Measurements from ENCODE around the gene FAM25G. TPM values are rescaled to one million over a fixed set of nuclear protein-coding genes. Genes with fewer than 3 reads are reported as not detected.

The FAM25G gene
- total and polyA plus RNA-seq, 2 of the 8 experiments (the other 6 are each of a cell fraction or from before 2014, with no cell fraction given): not detected

GRCh38 chr10:47457528-47457820, 34.0 kb downstream of the FAM25G start:
- WGBS, 2 experiments (ENCODE audit: extremely low coverage in 1 of 2, insufficient coverage in 1 of 2, insufficient read length in 1 of 2, insufficient replicate concordance in 2 of 2, low coverage in 1 of 2, low lambda C conversion rate in 2 of 2, missing lambda C conversion rate in 1 of 2): 88% methylated on average over 1 of the region's 1 CpG; no CpG with 5 or more reads in 1 of the 2 experiments
- H3K4me3 ChIP-seq (ENCODE audit: extremely low read depth in 1 of 4, insufficient read depth in 2 of 4, low read depth in 3 of 4, low read length in 4 of 4): no peak overlapping the region
- H2BK15ac ChIP-seq (ENCODE audit: low read length): no peak overlapping the region
- POLR2A ChIA-PET (ENCODE audit: partially characterized antibody): no interaction called here
- no peak overlapping the region for H3K4me2 ChIP-seq (ENCODE audit: insufficient read depth in 1 of 2, low read depth in 2 of 2, low read length in 2 of 2)
- peaks cover 0 to 3% (median under 1%) of the 10 kb centered on the region in 4 experiments; a peak in 3 of 7 replicates for H3K4me1 ChIP-seq (replicated peaks in 1 of 4; ENCODE audit: control insufficient read depth in 3 of 4, insufficient read depth in 4 of 4, low read length in 3 of 4)
- H3K9ac ChIP-seq (replicated peaks in 1 of 4; ENCODE audit: extremely low read depth in 1 of 4, low read depth in 3 of 4, low read length in 3 of 4): no peak overlapping the region
- no peak for DNase-seq (ENCODE audit: low read depth in 1 of 2, low spot score in 2 of 2)
- H3K9me3 ChIP-seq (ENCODE audit: insufficient read depth in 2 of 2, low read depth in 1 of 2, low read length in 1 of 2): no peaks in the 10 kb centered on the region
- no peak overlapping the region for H3K56ac ChIP-seq (replicated peaks; ENCODE audit: insufficient read length, low read depth, low read length)
- H2BK120ac ChIP-seq (replicated peaks; ENCODE audit: low read depth, low read length): no peak overlapping the region
- H2BK12ac ChIP-seq (ENCODE audit: low read depth, low read length): no peak overlapping the region
- peak overlapping the region; percentile 25; the same call in 1 of the 2 replicates for H4K8ac ChIP-seq (ENCODE audit: extremely low read depth, insufficient read depth, low read length)
- no peak overlapping the region for H3K18ac ChIP-seq (ENCODE audit: extremely low read depth, low read length)
- no peak overlapping the region for H2BK5ac ChIP-seq (ENCODE audit: low read depth, low read length)
- H3K23me2 ChIP-seq (ENCODE audit: low read depth, low read length): peaks cover 2% of the 10 kb centered on the region; the same call in 1 of the 2 replicates
- H3K14ac ChIP-seq (ENCODE audit: insufficient read length): no peak overlapping the region
- no peak overlapping the region for H2AK5ac ChIP-seq (ENCODE audit: low read depth, low read length)
- CTCF ChIA-PET (ENCODE audit: partially characterized antibody): no interaction called here
- H4K20me1 ChIP-seq (replicated peaks in 1 of 2; ENCODE audit: control insufficient read depth in 1 of 2, insufficient read depth in 2 of 2, low read length in 2 of 2): no peaks in the 10 kb centered on the region
- H3K27ac ChIP-seq (ENCODE audit: low read depth, low read length): no peak overlapping the region
- no peak overlapping the region for H4K91ac ChIP-seq (replicated peaks; ENCODE audit: insufficient read length, low read length)
- H2BK20ac ChIP-seq (ENCODE audit: low read length): no peak overlapping the region
- no peak overlapping the region for H2AFZ ChIP-seq (ENCODE audit: low read length)
- H3K27me3 ChIP-seq (replicated peaks in 1 of 4; ENCODE audit: control insufficient read depth in 3 of 4, extremely low read depth in 1 of 4, insufficient read depth in 3 of 4, low read length in 3 of 4): no peaks in the 10 kb centered on the region
- H3K79me1 ChIP-seq (ENCODE audit: low read depth, low read length): no peaks in the 10 kb centered on the region
- no peak overlapping the region for H3K23ac ChIP-seq (ENCODE audit: insufficient read length)
- H3K36me3 ChIP-seq (ENCODE audit: control insufficient read depth in 2 of 4, insufficient read depth in 4 of 4, low read length in 3 of 4): no peaks in the 10 kb centered on the region
- no peaks in the 10 kb centered on the region for H3K79me2 ChIP-seq (ENCODE audit: control insufficient read depth in 1 of 2, insufficient read depth in 2 of 2, low read length in 2 of 2)
- H4K5ac ChIP-seq (ENCODE audit: insufficient read length, low read depth, low read length): no peak overlapping the region
- no peak for FAIRE-seq
- H3K4ac ChIP-seq (replicated peaks; ENCODE audit: insufficient read length, low read depth, low read length): no peak overlapping the region
- TF ChIP-seq TAF1 (IDR thresholded peaks at IDR 0.05; ENCODE audit: low read depth, low read length): no peak
- no peak for TF ChIP-seq RBBP5 (IDR thresholded peaks at IDR 0.05; ENCODE audit: borderline replicate concordance, low read depth, low read length)
- TF ChIP-seq CBX8 (IDR thresholded peaks at IDR 0.05; ENCODE audit: borderline replicate concordance, low read depth, low read length): no peak
- TF ChIP-seq RAD21 (IDR thresholded peaks at IDR 0.05 in 1 of 2, conservative IDR thresholded peaks at IDR 0.05 in 1 of 2; ENCODE audit: low read depth in 2 of 2, low read length in 2 of 2): no peak
- no peak for TF ChIP-seq SP1 (IDR thresholded peaks at IDR 0.05; ENCODE audit: low read depth, low read length)
- TF ChIP-seq RNF2 (IDR thresholded peaks at IDR 0.05; ENCODE audit: borderline replicate concordance, low read depth, low read length, missing control alignments, poor library complexity, severe bottlenecking): no peak
- TF ChIP-seq GABPA (IDR thresholded peaks at IDR 0.05; ENCODE audit: borderline replicate concordance, insufficient read depth, low read length): no peak
- no peak for TF ChIP-seq POLR2A (IDR thresholded peaks at IDR 0.05; ENCODE audit: control extremely low read depth in 1 of 2, low read depth in 2 of 2, low read length in 2 of 2)
- TF ChIP-seq BCL11A (IDR thresholded peaks at IDR 0.05; ENCODE audit: low read depth in 2 of 2, low read length in 2 of 2): no peak
- TF ChIP-seq ASH2L (IDR thresholded peaks at IDR 0.05; ENCODE audit: low read length): no peak
- no peak for TF ChIP-seq CREB1 (IDR thresholded peaks at IDR 0.05)
- no peak for TF ChIP-seq HDAC2 (IDR thresholded peaks at IDR 0.05; ENCODE audit: borderline replicate concordance in 1 of 2, low read depth in 2 of 2, low read length in 2 of 2)
- TF ChIP-seq, protein P1, sequence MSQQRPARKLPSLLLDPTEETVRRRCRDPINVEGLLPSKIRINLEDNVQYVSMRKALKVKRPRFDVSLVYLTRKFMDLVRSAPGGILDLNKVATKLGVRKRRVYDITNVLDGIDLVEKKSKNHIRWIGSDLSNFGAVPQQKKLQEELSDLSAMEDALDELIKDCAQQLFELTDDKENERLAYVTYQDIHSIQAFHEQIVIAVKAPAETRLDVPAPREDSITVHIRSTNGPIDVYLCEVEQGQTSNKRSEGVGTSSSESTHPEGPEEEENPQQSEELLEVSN (IDR thresholded peaks at IDR 0.05): no peak
- no peak for TF ChIP-seq KDM1A (IDR thresholded peaks at IDR 0.05; ENCODE audit: borderline replicate concordance, low read length)
